Gastrocnemius medialis (tissue), 4 donors: ENCODE results near the gene STRBP.

ENCODE experiments used
- CTCF ChIP-seq, 5 experiments: fragments of 450-650 bp in 3 of 5; fragments of 200-600 bp in 2 of 5; sonication (generic) in 2 of 5; IDR thresholded peaks in 4 of 5; conservative IDR thresholded peaks in 1 of 5; 1 replicate in 4 of 5; 2 replicates in 1 of 5; pipeline ENCODE4 v1.5.1; 2016 to 2019; ENCODE audit warnings: antibody characterized with exemption in 5 of 5, mild to moderate bottlenecking in 3 of 5, moderate library complexity in 3 of 5
- POLR2A ChIP-seq, 2 donors: fragments of 450-650 bp; IDR thresholded peaks; one replicate each; pipeline ENCODE4 v1.6.1; 2017; ENCODE audit warnings: antibody characterized with exemption in 2 of 2, mild to moderate bottlenecking in 2 of 2, moderate library complexity in 2 of 2

DNA sequence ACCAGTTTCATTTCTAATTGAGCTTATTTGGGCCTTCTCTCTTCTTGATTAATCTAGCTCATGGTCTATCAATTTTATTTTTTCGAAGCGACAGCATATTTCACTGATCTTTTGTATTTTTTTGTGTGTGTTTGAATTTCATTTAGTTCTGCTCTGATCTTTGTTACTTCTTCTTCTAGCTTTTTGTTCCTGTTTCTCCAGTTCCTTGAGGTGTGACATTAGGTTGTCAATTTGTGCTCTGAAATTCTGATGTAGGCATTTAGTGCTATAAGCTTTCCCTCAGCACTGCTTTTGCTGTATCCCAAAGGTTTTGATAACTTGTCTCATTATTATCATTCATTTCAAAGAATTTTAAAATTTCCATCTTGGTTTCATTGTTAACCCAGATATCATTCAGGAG is 67.3 kb downstream of the STRBP start:
- TF ChIP-seq CTCF (IDR thresholded peaks at IDR 0.05 in 4 of 5, conservative IDR thresholded peaks at IDR 0.05 in 1 of 5) = no peak
- TF ChIP-seq POLR2A (IDR thresholded peaks at IDR 0.05) = no peak
